HG03025 (cell line): ENCODE measurements around the gene DIAPH2.

Experiments used
- ATAC-seq: cut with Tn5 transposase; IDR thresholded peaks from one replicate; pipeline ENCODE4 v1.9.1; 2021; ENCODE audit warnings: mild to moderate bottlenecking, moderate library complexity; ENCODE audit not compliant: unreplicated experiment, low FRiP score

The DIAPH2 gene

GRCh38 chrX:96919672-96920071, 235.0 kb downstream of the DIAPH2 start:
- no peak for ATAC-seq

- no peak for ATAC-seq
These were observed 239.9 kb downstream of the DIAPH2 start for GRCh38 chrX:96924581-96924980.

GRCh38 chrX:96929036-96929435, 244.4 kb downstream of the DIAPH2 start:
- ATAC-seq: no peak

- ATAC-seq: no peak
These were observed 273.1 kb downstream of the DIAPH2 start for GRCh38 chrX:96957718-96958117.

- no peak for ATAC-seq
These were observed 287.2 kb downstream of the DIAPH2 start for GRCh38 chrX:96971812-96972211.

GRCh38 chrX:96978906-96979305, 294.3 kb downstream of the DIAPH2 start:
- ATAC-seq: no peak

DNA sequence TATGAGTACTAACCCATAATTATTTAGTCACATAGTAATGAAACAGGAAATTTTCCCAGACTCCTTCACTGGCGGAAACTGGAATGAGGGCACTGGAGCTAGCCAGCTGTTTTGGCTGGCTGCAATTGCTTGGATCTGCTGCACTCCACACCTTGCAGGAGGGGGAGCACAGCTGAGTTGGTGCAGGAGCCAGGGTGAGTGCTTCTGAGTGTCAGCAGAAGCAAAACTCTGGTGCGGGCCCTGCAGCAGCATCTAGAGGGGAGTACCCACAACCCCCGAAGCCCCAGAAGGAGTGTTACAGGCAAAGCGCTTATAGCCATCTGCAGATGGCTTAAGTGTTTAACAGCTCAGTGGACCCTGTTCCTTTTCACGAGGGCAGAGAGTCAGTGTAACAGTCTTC, 295.1 kb downstream of the DIAPH2 start:
- no peak for ATAC-seq

GRCh38 chrX:96982161-96982560, 297.5 kb downstream of the DIAPH2 start:
- ATAC-seq: no peak

GRCh38 chrX:96984538-96984937, 299.9 kb downstream of the DIAPH2 start:
- no peak for ATAC-seq

DNA sequence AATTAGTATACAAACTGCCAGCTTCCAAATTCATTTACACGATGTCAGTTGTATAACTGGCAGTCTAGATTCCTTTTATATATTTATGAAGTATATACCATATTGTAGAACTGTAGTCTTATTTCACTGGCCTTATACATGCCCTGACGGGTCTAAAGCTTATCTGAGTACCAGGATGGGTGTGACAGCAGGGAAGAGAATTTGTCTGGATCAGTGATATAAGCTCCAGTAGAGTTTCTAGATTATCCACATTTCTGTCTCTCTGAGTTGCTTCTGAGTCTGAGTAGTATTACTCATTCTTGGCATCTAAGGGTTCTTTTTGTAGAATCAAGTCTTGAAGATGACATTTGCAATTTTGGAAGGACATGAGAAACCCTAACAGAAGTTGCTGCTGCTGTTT, 300.4 kb downstream of the DIAPH2 start:
- ATAC-seq: no peak

DNA sequence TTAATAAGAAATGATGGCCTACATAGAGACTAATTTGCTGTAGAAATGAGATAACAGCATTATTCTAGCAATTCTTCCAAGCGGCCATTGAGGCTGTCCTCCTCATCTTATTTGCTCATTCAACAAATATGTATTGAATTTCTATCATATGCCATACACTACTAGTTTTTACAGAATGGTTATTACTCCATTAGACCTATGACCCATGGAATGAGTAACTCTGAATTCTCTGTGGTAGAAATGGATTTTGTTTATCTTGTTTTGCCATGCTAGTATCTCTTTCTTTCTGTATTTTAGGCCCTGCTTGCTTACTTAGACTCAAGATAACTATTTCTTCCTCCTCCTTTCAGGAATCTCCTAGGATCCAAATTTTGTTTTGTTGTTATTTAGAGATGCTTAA, 302.6 kb downstream of the DIAPH2 start:
- no peak for ATAC-seq

DNA sequence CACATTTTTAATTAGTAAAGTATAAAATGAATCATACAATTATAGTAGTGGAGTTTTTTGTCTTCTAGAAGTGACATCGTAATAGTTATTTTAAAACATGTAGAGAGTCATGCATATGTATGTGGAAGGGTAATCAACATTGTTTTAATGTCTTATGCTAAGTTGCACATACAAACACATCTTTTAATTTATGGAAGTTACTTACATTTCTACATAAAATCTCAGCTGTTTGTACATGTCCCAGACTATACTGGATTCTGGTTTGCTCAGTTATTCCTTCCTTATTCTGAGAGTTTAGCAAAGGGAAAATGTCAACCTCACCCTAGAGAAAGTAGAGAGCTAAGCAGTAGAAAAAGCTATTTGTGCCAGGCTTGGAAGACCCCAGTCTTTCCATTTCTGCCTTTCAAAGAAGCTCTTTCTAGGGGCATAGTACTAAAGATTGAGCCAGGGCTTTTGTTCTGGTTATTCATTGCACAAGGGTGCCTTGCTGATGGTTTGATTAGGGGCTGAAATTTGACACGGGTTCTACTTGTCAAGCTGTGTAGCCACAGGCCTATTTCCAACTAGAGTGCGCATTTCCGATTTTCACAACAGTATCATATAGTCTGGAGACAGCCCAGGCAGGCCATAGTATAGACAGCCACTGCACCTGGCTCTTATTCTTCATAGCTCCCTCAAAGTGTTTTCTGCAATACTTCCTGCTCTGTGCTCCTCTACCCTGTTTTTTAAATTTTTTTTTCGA, 305.4 kb downstream of the DIAPH2 start:
- ATAC-seq: no peak

DNA sequence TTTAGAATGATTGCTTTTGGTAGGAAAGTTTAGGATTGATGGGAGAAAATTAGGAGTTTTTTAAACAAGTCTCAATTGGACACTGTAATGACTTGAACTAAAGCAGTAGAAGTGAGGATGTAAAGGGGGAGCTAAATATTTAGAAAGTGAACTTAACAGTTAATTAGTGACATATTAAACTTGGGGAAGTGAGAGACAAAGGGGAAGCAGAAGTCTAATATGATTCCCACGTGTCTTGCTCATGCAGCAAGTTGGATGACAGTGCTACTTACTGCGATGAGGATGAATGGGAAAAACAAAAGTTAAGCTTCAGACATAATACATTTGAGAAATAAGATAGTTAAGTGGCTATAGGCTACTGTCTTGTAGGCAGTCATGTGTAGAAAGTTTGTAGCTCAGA, 309.5 kb downstream of the DIAPH2 start:
- ATAC-seq: no peak

GRCh38 chrX:96997196-96997595, 312.6 kb downstream of the DIAPH2 start:
- ATAC-seq: no peak

DNA sequence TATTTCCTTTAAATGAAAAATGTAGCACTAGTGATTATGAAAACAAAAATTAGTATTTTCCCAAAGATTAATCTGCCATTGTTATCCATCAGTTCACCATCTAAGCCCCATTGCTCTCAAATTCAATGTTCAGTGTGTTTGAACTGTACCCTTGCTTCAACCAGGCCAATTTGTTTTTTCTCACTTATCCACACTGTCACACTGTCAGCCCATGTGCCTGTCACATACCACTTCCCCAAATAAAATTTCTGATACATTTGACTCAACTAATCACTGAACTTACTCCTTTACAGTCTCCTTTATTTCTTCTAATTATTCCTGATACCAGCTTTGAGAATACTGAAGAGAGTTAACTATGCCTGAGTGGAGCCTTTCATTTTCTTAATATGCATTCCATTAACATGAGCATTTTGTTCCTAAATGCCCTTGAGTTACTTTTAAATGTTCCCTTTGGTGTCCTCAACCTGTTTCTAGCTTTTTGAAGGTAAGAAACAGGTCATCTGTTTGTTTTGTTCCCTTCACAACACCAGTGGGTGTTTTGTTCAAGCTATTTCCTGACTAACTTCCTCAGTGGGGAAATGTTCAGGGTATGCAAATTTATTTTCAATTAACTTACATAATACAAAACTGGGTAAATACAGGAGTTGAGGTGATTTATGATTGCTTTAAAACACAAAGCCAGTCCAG, 316.2 kb downstream of the DIAPH2 start:
- no peak for ATAC-seq

DNA sequence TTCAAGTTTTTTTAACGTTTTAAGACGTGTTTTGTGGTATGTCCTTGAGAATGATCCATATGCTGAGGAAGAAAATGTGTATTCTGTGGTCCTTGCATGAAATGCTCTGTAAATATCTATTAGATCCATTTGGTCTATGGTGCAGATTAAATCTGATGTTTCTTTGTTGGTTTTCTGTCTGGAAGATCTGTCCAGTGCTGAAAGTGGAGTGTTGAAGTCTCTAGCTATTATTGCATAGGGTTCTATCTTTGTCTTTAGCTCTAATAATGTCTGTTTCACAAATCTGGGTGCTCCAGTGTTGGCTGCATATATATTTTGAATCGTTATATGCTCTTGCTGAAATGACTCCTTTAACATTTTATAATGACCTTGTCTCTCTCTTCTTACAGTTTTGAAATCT, 321.5 kb downstream of the DIAPH2 start:
- ATAC-seq: no peak

DNA sequence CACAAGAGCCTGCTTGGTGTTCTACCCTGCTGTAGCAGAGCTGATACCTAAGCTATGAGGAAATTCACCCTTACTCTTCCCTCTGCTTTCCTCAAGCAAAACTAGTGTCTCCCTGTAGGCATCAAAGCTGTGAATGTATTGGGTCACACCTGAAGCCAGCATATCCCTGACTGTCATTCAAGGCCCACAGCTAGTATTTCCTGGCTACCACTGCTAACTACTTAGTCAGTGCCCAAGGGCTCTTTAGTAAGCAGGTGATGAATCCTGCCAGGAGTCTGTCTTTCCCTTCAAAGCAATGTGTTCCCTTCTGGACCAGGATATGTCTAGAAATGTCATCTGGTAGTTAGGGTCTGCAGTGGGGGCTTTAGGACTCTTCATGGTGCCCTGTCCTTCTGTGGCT, 324.7 kb downstream of the DIAPH2 start:
- ATAC-seq: no peak

- ATAC-seq: no peak
These were observed 326.9 kb downstream of the DIAPH2 start for GRCh38 chrX:97011540-97011939.

GRCh38 chrX:97016106-97016505, 331.5 kb downstream of the DIAPH2 start:
- ATAC-seq: no peak

GRCh38 chrX:97021680-97022079, 337.0 kb downstream of the DIAPH2 start:
- no peak for ATAC-seq

DNA sequence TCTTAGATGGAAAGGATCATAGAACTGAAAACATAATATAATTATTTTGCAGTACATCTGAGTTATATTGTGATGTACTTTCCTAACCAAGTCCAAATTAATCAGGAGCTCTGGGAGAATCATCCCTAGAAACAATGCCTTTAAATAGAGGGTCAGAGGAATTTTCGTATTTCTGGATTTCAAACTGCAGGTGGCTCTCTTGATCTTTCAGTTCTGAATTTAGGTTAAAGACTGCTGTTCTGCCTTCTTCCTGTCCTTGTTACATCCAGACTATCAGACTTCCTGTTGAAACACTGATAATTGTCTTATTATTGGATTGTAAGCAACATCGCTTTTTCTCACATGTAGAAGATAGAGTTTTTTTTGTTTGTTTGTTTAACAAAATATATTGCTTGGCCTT, 341.8 kb downstream of the DIAPH2 start:
- ATAC-seq: no peak

DNA sequence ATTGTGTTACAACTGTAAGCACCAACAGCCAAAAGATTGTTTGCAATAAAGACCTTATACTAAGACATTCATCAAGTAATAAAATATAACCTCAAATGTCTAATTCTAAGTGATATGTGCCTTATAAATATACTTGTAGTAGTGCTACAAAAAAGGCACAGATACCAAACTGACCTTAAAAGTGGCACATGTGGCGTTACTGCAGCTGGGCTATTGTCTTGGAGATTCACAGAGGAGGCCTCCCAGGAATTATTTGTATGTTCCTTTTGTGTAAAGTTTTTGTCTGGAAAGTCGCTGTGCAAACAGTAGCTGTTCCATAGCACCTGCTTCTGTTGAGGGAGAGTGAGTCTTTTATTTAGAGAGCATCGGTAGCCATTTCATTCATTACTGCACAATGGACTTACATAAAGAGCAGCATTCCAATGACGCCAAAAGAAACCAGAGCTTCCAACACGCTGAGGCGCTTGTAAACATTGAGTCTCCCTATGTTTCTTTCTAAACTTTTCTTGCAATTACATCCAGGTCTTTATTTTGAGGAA, 342.8 kb downstream of the DIAPH2 start:
- no peak for ATAC-seq
